Measurements from ENCODE around the gene ARHGEF37. TPM values are rescaled to one million over a fixed set of nuclear protein-coding genes. Genes with fewer than 3 reads are reported as not detected.

ARHGEF37 gene
- total and polyA plus RNA-seq, 2 of the 8 experiments (the other 6 are each of a cell fraction or from before 2014, with no cell fraction given) = 0.21 to 0.48 TPM

GRCh38 chr5:149610589-149611255, 29.4 kb downstream of the ARHGEF37 start (continued):
- TF ChIP-seq CHD7 (IDR thresholded peaks at IDR 0.05; ENCODE audit: insufficient replicate concordance, low read length) (no peak), RNF2 (IDR thresholded peaks at IDR 0.05; ENCODE audit: borderline replicate concordance, low read depth, low read length, missing control alignments, poor library complexity, severe bottlenecking) (no peak), SP1 (IDR thresholded peaks at IDR 0.05; ENCODE audit: low read depth, low read length) (no peak), EGR1 (IDR thresholded peaks at IDR 0.05; ENCODE audit: borderline replicate concordance, low read depth, low read length) (no peak), KDM5A (IDR thresholded peaks at IDR 0.05; ENCODE audit: low read length) (no peak), SP2 (IDR thresholded peaks at IDR 0.05; ENCODE audit: low read length) (no peak), CEBPB (IDR thresholded peaks at IDR 0.05; ENCODE audit: low read depth, low read length) (no peak), SUZ12 (IDR thresholded peaks at IDR 0.05; ENCODE audit: low read length) (no peak), E2F6 (IDR thresholded peaks at IDR 0.05) (peak; percentile 50; the same call in 1 of the 2 replicates), MAX (IDR thresholded peaks at IDR 0.05) (0 out of 2 replicates have a peak, but pooled peaks have one; percentile 23)
